Vagina (tissue), 2 donors: ENCODE results near the gene PRKCQ. TPM values are rescaled to one million over a fixed set of nuclear protein-coding genes. Genes with fewer than 3 reads are reported as not detected.

Source experiments
- DNase-seq, 2 donors: peaks; one replicate each; pipeline ENCODE4 v3.0.0-alpha.2; 2017; ENCODE audit errors: extremely low spot score in 2 of 2
- H3K27ac ChIP-seq: fragments of 200-600 bp; sonication (generic); one replicate; pipeline ENCODE4 v1.5.1; 2019
- H3K27me3 ChIP-seq: fragments of 200-600 bp; sonication (generic); one replicate; pipeline ENCODE4 v1.5.1; 2019
- H3K36me3 ChIP-seq, 2 donors: fragments of 200-600 bp; sonication (generic); one replicate each; pipeline ENCODE4 v1.5.1; 2017 to 2019
- H3K4me1 ChIP-seq: fragments of 200-600 bp; sonication (generic); one replicate; pipeline ENCODE4 v1.5.1; 2019
- H3K4me3 ChIP-seq, 2 donors: fragments of 200-600 bp; sonication (generic); 1 replicate in 1 of 2; 2 replicates in 1 of 2; pipeline ENCODE4 v1.5.1; 2016 to 2019
- H3K9me3 ChIP-seq: fragments of 200-600 bp; sonication (generic); one replicate; pipeline ENCODE4 v1.5.1; 2019
- CTCF ChIP-seq, 3 experiments: fragments of 450-650 bp in 2 of 3; fragments of 200-600 bp in 1 of 3; sonication (generic) in 1 of 3; IDR thresholded peaks; one replicate each; pipeline ENCODE4 v1.5.1; 2017 to 2019; ENCODE audit warnings: antibody characterized with exemption in 3 of 3, mild to moderate bottlenecking in 2 of 3, moderate library complexity in 2 of 3
- POLR2A ChIP-seq, 2 donors: fragments of 450-650 bp; IDR thresholded peaks; one replicate each; pipeline ENCODE4 v1.6.1; 2017; ENCODE audit warnings: antibody characterized with exemption in 2 of 2, mild to moderate bottlenecking in 2 of 2, moderate library complexity in 2 of 2
- POLR2AphosphoS5 ChIP-seq, 2 donors: sonication (generic); formaldehyde crosslinking; IDR thresholded peaks; one replicate each; pipeline ENCODE4 v1.9.0; 2017; ENCODE audit warnings: antibody characterized with exemption in 2 of 2, mild to moderate bottlenecking in 2 of 2, low read depth in 1 of 2; ENCODE audit not compliant: insufficient read depth in 1 of 2
- intact Hi-C: fragments of 100-400 bp; cut with DNase I; formaldehyde crosslinking; loops from one replicate; pipeline ENCODE4 v1.15.1; 2023
- total RNA-seq: library from RNA; depleted of rRNA; stranded (reverse); fragments of >200 nt; gene quantifications from one replicate; pipeline ENCODE4 v1.2.3, GENCODE V29; 2016

Gene PRKCQ
- total RNA-seq, 1 donor from 2014 or later, result 3.7 TPM

- Histone ChIP-seq H3K27me3 (no peaks in the 10 kb centered on the region), H3K4me1 (no peaks in the 10 kb centered on the region), H3K4me3 (no peak overlapping the region), H3K9me3 (no peaks in the 10 kb centered on the region), H3K27ac (no peak overlapping the region), H3K36me3 (no peaks in the 10 kb centered on the region)
- intact Hi-C loops, result no loop called here
- no peak for DNase-seq
- TF ChIP-seq POLR2AphosphoS5 (IDR thresholded peaks at IDR 0.05; ENCODE audit: insufficient read depth in 1 of 2, low read depth in 1 of 2) (no peak), POLR2A (IDR thresholded peaks at IDR 0.05) (no peak), CTCF (IDR thresholded peaks at IDR 0.05) (no peak)
These were observed 10.0 kb upstream of the PRKCQ start for GRCh38 chr10:6590100-6590499.

- no peaks in the 10 kb centered on the region for H3K36me3 ChIP-seq
- H3K4me3 ChIP-seq, result no peak overlapping the region
- intact Hi-C loops, result no loop called here
- H3K9me3 ChIP-seq, result no peaks in the 10 kb centered on the region
- H3K4me1 ChIP-seq, result no peaks in the 10 kb centered on the region
- no peak overlapping the region for H3K27ac ChIP-seq
- no peaks in the 10 kb centered on the region for H3K27me3 ChIP-seq
- no peak for DNase-seq
- TF ChIP-seq POLR2A (IDR thresholded peaks at IDR 0.05), result no peak
- no peak for TF ChIP-seq CTCF (IDR thresholded peaks at IDR 0.05)
- no peak for TF ChIP-seq POLR2AphosphoS5 (IDR thresholded peaks at IDR 0.05; ENCODE audit: insufficient read depth in 1 of 2, low read depth in 1 of 2)
These were observed 9.4 kb upstream of the PRKCQ start for GRCh38 chr10:6589287-6590094.

GRCh38 chr10:6588845-6589244 is 8.8 kb upstream of the PRKCQ start:
- TF ChIP-seq POLR2AphosphoS5 (IDR thresholded peaks at IDR 0.05; ENCODE audit: insufficient read depth in 1 of 2, low read depth in 1 of 2) (no peak), CTCF (IDR thresholded peaks at IDR 0.05) (no peak), POLR2A (IDR thresholded peaks at IDR 0.05) (no peak)
- intact Hi-C loops, result no loop called here
- no peaks in the 10 kb centered on the region for H3K9me3 ChIP-seq
- no peak overlapping the region for H3K27ac ChIP-seq
- H3K27me3 ChIP-seq, result no peaks in the 10 kb centered on the region
- no peaks in the 10 kb centered on the region for H3K4me1 ChIP-seq
- H3K4me3 ChIP-seq, result no peak overlapping the region
- DNase-seq, result no peak
- no peaks in the 10 kb centered on the region for H3K36me3 ChIP-seq

GRCh38 chr10:6588082-6588481 is 8.0 kb upstream of the PRKCQ start:
- Histone ChIP-seq H3K4me1 (no peaks in the 10 kb centered on the region), H3K9me3 (no peaks in the 10 kb centered on the region), H3K27me3 (no peaks in the 10 kb centered on the region), H3K36me3 (no peaks in the 10 kb centered on the region), H3K4me3 (no peak overlapping the region), H3K27ac (no peak overlapping the region)
- intact Hi-C loops, result no loop called here
- no peak for DNase-seq
- TF ChIP-seq CTCF (IDR thresholded peaks at IDR 0.05) (no peak), POLR2A (IDR thresholded peaks at IDR 0.05) (no peak), POLR2AphosphoS5 (IDR thresholded peaks at IDR 0.05; ENCODE audit: insufficient read depth in 1 of 2, low read depth in 1 of 2) (no peak)

- H3K4me3 ChIP-seq, result no peak overlapping the region
- no peaks in the 10 kb centered on the region for H3K9me3 ChIP-seq
- intact Hi-C loops, result no loop called here
- no peaks in the 10 kb centered on the region for H3K36me3 ChIP-seq
- no peaks in the 10 kb centered on the region for H3K27me3 ChIP-seq
- DNase-seq, result no peak
- no peaks in the 10 kb centered on the region for H3K4me1 ChIP-seq
- no peak for TF ChIP-seq POLR2A (IDR thresholded peaks at IDR 0.05)
- TF ChIP-seq POLR2AphosphoS5 (IDR thresholded peaks at IDR 0.05; ENCODE audit: insufficient read depth in 1 of 2, low read depth in 1 of 2), result no peak
- no peak for TF ChIP-seq CTCF (IDR thresholded peaks at IDR 0.05)
- no peak overlapping the region for H3K27ac ChIP-seq
These were observed 6.4 kb upstream of the PRKCQ start for GRCh38 chr10:6586501-6586900.
